Cerebellar cortex (tissue), 1 donor: ENCODE results near the gene CEP131.

Source experiments
- DNase-seq: peaks from one replicate; pipeline ENCODE4 v3.0.0-alpha.2; 2015; ENCODE audit warnings: low spot score

Gene CEP131

DNA sequence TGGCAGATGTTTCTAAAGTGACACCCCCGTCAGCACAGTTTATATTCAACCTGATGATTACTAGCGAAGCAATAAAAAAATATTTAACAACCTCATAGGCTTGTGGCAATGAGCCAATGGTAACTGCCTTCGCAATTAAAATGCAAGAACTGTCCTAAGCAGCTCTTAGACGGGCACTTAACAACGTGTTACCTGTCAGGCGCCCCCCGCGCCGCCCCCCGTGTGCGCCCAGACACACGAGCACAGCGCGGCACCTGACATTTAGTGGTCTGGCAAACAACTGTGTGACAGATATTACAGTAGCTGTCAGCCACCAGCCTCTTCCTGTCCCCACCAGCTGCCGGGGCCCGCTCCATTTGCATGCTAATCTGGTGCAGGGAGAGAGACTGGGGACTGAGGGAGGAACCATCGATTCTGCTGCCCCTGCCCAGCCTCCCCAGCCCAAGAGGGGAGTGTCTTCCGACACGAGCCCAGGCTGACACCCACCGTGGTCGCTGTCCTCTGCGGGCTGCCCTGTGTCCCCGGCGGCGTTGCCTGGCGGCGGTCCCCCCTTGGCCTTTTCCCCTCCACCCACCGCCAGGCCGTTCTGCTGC lies 29.0 kb upstream of the CEP131 start:
- peak; percentile 21 for DNase-seq

DNA sequence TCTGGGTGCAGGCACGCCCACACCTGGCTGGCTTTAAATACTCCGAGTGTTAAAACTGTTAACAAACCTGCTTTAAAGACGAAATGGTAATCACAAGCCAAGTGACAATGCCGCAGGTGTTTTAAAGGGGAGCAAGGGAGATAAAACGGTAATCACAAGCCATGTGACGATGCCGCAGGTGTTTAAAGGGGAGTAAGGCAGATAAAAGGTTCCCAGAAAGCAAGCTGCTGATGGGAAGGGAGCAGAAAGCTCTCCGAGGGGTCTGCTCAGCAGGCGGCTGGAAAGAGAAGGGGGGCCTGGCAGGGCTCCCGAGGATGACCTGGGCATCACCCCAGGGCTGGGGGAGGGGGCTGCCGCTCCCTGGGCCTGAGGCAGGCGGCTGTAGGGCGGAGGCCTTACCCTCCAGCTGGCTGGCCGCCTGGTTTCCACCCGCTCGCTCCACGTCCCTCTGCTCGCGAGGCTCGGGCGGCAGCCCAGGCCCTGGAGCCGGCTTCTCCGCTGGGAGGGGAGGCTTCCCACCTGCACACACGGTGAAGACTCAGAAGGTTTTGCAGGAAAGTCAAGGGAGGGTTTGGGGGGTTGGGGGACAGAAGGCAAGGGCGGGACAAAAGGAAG lies 28.4 kb upstream of the CEP131 start:
- peak; percentile 29 for DNase-seq

DNA sequence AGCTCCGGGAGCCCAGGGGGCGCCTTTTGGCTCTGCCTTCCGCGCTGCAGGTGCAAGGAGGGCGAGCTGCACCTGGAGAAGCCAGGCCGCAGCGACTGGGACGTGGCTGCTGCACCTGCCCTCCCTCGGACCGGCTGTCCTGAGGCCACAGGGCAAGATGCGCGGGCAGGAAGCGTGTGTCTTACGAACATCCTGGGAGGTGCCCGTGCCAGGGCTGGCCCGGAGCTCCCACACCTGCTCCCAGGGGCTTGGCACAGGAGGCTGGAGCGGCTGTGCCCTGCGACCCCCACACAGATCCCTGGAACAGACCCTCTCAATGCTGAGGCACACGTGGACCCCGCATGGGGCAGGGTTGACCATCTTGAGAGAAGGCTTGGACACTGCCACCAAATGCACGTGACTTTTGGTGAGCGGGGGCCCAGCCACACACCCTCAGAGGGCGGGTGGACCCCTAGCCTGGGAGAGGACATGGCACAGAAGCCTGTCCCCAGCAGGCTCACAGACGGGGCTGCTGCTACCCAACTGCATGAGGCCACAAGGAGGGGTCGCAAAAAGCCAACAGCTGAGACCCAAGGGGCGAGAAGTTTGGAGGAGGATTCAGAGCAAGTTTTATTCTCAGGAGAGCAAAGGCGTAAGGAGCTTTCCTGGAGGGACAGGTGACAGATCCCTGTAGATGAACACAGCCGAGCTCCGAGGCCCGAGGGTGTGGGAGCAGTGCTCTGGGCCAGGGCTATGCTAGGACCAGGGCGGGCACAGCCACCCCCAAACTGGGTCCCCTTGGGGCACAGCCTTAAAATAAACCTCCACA lies 27.7 kb upstream of the CEP131 start:
- DNase-seq = no peak

DNA sequence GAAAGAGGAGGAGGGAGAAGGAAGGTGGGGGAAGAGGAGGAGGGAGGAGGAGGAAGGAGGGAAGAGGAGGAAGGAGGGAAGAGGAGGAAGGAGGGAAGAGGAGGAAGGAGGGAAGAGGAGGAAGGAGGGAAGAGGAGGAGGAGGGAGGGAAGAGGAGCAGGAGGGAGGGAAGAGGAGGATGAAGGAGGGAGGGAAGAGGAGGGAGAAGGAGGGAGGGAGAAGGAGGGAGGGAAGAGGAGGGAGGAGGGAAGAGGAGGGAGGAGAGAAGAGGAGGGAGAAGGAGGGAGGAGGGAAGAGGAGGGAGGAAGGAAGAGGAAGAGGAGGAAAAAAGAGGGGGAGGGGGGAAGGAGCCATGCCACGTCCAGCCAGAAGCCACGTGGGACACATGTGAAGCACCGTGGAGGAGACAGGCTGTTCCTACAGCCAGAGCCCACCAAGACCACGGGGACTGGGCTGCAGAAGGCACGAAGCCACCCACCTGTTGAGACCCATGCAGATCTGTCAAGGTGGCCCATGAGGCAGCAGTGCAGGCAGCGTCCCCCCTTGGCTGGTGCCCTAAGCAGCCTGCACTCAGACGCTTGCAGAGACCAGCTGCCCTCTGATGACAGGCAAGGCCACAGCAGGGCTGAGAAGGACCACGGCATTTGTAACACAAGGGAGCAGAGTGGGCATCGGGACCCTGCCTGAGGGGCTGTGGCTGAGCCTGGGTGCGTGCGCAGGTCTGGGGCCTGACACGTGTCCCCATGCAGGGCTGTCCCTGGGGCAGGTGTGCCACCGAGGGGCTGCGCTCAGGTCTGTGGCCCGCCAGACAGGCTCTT lies 26.7 kb upstream of the CEP131 start:
- DNase-seq = no peak

DNA sequence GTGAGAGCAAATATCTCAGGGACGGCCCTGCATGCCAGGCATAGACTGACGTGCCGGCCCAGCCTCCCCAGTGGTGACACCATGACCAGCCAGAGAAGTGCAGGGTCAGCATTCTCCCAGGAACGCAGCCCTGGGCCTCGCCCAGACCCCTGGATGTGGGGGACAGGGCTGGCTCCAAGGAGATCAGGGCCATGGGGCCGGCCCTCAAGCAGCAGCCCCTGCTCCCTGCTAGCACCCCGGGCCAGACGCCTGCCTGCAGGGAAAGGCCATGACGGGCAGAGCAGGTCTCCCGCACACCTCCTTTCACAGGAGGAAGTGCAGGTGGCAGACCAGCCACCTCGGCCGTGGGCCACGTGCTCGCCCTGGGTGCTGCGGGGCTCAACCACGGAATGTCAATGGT lies 25.9 kb upstream of the CEP131 start:
- no peak for DNase-seq

DNA sequence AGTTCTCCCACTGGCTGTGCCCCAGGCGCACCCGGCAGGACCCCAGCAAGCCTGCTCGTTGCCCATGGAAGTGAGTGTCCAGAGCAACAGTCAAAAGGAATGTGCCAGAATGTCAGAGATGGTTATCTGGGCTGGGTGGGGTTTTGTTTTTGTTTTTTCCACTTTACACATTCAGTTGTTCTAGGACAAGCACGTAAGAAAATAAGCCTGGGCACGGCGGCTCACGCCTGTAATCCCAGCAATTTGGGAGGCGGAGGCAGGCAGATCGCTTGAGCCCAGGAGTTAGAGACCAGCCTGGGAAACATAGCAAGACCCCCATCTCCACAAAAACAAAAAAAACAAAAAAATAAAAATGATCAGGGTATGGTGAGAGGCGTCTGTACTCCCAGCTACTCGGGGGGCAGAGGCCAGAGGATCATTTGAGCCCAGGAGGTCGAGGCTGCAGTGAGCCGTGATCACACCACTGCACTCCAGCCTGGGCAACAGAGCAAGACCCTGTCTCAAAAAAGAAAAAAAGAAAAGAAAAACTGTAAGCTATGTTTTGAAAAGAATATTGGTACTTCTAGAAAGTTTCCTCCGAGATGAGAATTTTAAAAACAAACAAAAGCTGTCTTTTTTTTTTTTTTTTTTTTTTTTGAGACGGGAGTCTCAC lies 24.7 kb upstream of the CEP131 start:
- no peak for DNase-seq

DNA sequence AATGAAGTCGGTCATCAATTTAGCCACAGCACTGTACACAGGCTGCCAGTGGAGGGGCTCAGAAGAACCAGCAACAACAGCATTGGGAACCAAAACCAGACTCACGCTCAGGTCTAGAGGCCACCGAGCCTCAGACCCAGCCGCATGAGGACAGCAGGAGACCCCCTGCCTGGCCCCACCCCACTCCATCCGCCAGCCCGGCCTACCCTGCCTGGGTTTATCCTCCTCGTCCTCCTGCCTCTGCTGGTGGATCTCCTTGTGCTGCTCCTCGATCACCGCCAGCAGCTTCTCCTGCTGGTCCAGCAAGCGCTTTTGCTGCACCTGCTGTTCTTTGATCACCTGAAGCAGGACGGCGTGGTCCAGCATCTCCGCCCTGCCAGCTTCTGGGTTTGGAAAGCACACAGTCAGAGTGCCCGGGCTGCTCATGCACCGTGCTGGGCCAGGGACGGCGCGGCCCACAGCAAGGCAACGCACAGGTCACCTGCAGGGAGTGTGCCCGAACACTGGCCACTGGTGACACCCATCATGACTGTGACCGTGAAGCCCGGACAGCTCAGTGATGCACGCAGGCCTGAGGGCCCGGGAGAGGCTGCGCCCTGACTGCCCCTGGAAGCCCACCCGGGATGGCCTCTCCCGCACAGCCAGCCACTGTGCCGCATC lies 24.0 kb upstream of the CEP131 start:
- no peak for DNase-seq

DNA sequence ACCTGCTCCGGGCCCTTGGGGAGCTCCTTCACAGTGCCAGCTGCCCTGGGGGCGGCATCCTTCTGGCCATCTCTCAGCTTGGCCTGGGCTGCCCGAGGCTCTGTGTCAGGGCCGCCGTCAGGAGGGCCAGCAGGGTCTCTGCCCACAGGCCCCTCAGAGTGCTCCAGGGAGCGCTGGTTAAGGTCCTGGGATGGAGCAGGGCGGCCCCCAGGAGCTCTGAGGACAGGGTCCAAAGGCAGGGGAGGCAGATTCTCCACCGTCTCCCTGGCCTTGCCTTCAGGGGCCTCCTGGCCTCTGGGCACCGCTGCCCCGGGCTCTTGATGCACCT lies 23.5 kb upstream of the CEP131 start:
- no peak for DNase-seq

DNA sequence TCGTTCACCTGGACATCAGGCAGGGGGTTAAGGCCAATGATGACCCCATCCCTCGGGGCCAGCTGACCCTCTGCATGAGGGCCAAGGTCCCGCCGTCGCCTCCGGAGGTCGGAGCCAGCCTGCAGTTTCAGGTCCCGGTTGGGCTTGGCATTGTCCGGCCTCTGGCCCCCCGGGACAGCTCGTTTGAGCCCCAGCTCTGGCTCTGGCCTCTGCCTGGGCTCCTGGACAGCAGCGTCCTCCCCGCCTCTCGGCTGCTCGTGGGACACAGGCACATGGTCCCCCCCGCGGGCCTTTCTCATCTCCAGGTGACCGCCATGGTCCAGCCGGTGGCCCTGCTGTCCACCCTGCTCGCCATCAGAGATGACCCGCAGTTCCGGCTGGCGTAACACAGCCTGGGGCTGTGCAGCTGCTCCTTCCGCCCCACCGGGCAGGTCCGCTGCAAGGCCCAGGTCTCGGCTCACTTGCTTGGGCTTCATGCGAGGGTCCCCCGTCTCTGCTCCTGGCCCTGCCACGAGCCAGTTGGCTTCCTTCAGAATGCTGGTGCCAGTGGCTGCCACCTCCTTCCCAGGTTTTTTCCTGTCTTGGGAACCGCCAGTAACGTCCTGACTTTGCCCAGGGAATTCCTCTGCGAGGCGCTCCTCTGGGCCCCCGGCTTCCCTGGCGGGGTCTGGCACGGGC lies 23.0 kb upstream of the CEP131 start:
- no peak for DNase-seq

DNA sequence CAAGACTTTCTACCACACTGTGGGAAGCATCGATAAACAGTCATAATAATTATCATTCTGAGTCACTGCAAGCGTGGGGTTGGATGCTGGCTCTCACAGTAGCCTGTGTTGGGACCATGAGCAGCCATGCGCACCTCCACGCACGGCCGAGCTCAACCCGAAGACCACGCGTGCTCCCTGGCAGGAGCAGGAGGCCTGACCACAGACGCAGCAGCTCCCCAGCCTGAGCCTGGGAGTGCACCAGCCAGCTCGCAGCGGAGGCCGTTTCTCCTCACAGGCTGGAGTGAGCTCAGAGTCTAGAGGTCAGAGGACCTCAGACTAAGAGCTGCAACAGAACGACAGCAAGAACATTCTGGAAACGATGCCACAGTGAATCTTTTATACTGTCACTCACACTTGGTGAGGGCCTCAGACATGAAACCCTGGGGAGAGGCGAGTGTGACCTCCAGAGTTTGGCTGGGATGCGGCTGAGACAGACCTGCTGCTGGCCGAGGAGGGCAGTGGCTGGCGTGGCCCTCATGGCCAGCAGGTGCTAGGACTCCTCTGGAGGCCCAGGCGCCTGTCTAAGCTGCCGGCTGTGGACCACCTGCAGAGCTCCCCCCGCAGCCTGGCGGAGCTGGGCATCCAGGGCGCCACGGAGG lies 22.4 kb upstream of the CEP131 start:
- no peak for DNase-seq

DNA sequence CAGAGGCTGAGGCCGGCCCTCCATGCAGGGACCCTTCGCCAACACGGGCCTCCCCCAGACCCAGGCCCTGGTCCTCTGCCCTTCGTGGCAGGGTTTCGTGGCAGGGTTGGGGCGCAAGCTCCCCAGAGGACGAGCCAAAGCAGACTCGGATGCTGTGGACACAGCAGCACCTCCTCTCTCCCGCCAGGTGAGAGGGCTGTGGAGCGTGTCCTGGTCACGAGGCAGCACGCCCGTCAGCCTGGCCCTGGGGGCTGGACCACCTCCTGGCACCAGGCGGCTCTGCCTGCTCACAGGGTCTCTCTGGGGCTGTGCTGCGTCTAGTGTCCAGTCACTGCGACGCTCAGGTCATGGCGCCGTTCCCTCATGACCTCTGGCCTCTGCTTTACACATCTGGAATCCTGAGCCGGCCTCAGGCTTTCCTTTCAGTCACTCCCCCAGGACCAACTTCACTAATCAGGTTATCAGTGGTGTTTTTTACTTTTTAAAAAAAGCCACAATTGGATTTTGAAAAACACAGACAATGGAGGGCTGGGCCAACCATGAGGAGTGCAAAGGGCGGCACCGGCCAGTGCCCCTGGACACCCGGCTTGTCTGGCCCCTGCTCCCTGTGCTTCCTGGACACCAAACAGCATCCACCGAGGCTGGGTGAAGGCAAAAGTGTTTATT lies 21.7 kb upstream of the CEP131 start:
- DNase-seq = no peak

DNA sequence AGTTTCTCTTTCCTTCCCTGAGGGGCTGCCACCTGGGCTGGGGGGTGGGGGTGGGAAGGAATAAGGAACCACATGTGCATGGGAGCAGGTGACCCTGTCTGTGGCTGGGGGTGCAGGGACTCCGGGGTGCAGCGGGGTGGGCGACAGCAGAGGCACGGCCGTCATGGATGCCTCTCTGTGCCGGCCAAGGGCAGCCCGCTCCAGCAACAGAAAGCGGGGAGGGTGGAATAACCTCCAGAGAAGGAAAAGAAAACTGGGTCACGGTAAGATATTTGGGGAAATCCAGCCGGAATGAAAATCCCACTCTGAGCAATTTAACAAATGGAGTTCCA lies 20.5 kb upstream of the CEP131 start:
- DNase-seq = no peak

DNA sequence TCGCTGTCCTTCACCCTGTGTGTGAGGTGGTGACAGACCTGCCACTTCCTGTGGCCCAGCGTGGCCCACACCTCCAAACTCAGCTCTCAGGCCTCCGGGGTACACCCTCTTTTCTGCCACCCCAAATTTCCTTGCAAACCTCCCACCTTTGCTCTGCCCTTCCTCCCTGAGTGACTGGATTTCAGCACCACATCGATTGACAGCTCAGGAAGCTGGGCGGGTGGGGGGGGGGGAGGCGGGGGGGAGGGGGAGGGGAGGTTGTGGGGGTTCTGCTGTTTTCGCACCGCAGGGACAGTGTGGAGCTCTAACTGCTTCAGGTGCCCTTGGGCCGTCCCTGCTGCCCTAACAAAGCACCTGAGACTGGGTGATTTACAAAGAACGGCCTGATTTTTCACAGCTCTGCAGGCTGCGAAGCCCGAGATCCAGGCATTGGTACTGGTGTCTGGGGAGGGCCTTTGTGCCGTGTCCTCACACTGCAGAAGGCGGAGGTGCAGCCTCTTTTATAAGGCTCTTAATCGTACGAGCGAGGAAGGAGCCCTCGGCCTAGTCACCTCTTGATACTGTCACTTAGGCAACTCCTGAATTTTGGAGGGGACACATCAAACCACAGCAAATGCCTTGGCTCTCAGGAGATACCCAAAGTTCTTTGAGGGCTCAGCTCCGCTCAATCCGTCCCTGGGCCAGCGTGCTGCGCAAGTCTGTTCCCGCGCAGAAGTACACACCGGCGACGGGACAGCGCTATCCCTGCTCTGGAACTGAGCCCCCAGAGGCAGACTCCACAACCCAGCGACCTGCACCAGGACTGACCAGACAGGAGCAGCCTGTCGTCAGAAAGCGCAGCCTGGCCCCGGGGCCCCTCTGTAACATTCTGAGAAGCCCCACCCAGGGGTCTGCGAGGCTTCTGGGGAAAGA lies 19.9 kb upstream of the CEP131 start:
- DNase-seq = no peak

DNA sequence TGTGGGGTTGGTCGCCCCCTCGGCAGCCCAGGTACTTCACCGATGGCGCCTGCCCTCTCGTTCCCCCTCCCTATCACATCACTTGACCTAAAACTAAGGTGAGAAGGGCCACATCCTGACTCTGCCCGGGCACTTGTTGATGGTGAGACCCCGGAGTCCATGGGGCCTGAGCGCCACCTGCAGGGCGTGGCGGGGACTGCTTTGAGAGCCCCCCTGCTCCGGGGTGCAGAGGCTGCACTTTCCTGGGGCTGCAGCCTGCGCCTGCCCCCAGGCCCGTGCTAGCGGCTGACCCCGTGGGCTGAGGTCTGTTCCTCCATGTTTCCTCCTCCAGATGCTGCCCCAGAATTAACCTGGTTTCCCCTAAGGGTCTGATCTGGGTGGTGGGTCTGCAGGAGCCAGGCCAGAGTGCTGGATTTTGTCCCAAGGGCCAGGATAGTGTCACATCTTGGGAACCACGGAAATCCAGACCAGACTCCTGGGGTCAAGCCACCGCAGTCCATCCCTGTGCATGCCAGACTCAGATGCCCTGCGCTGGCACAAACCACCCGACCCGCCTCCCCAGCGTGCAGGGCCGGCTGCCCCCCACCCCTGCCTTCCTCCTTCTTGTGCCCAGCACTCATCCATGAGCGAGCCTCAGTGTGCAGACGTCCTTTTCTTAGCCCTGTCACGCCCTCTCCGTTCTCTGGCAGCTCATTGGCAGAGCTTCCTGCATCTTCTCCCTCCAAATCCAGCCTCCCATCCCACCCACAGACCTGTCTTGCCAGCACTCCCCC lies 19.1 kb upstream of the CEP131 start:
- DNase-seq = peak; percentile 60

DNA sequence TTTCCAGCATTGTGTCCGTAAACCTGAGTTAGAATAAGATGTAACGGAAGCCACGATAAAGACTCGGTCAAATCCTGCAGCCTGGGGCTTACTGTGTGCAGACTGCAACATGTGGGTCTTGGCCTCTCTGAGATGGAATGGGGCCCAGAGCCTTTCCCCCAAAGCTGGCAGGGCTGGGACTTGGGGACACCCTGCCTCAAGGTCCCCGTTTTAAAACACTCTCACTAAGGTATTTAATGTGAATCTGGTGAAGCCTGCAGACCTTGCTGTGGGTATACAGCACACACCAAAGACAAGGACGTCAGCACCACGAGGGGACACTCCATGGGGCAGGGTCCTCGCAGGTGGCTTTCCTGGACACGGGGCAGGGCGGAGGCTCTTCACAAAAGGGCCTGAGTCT lies 18.4 kb upstream of the CEP131 start:
- DNase-seq = no peak

DNA sequence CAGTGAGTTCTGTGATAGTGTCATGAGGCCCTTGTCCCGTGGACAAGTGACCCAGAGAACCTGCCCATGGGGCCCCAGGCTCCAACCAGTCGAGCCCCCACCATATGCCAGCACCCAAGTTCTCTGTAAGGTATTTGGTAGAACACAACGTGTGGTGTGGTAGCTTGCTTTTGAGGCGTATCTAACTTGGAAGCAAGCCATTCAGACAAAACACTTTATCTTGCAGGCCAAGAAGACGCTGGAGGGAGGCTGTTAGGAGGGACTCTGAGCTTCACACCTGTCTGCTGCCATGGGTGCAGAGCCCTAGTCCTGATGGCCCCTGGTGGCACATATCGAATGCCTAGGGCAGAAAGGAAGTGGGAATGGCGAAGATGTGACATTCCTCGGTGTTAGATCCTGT lies 18.0 kb upstream of the CEP131 start:
- no peak for DNase-seq

DNA sequence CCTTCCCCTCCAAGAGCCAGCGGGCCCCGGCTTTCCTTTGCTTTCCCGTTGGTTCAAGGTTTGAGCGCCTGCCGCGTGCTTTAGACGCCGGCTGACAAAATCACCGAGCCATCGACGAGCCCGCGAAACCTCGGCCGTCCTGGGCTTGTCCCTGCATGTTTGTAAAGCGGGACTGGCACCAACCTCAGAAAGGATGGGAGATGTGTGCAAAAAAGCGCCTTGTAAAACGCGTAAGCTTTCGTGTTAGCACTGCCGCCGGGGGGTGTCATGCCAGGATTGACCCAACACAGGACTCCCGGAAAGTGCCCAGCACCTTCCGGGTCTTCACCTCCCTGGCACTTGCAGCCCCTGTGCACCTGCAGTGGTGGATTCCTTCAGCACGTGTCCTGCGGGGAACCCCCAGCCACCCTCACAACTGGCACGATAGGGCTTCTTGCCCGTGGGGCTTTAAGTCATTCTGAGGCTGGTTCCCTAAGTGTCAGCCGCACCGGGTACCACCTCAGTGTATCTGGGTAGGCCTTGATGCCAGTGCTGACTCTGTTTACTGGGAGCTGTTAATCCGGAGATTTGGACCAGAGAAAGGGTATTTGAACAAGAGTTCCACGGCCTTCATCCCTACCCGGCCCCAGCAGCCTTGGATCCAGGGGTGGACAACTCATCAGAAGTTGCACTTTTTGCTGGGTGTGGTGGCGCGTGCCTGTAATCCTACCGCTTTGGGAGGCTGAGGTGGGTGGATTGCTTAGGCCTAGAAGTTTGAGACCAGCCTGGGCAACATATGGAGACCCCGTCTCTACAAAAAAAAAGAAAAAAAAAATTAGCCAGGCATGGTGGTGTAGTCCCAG lies 17.2 kb upstream of the CEP131 start:
- no peak for DNase-seq
